Germinal center (tissue), 1 donor: ENCODE data around the gene TAGLN3.
"Not testable (repeated sequence)": the region's sequence is repeated elsewhere in the genome, so short reads cannot be mapped to it uniquely, and the experiment has no call there.

Experiments used
- DNase-seq: peaks from one replicate; pipeline ENCODE4 v3.0.0; 2012; ENCODE audit warnings: mixed read lengths, low spot score

The TAGLN3 gene

GRCh38 chr3:112010636-112011035, 11.9 kb downstream of the TAGLN3 start:
- DNase-seq, result no peak

GRCh38 chr3:112011376-112011940, 12.7 kb downstream of the TAGLN3 start:
- DNase-seq, result no peak

- DNase-seq, result no peak
These were observed 13.7 kb downstream of the TAGLN3 start for GRCh38 chr3:112012205-112012992.

DNA sequence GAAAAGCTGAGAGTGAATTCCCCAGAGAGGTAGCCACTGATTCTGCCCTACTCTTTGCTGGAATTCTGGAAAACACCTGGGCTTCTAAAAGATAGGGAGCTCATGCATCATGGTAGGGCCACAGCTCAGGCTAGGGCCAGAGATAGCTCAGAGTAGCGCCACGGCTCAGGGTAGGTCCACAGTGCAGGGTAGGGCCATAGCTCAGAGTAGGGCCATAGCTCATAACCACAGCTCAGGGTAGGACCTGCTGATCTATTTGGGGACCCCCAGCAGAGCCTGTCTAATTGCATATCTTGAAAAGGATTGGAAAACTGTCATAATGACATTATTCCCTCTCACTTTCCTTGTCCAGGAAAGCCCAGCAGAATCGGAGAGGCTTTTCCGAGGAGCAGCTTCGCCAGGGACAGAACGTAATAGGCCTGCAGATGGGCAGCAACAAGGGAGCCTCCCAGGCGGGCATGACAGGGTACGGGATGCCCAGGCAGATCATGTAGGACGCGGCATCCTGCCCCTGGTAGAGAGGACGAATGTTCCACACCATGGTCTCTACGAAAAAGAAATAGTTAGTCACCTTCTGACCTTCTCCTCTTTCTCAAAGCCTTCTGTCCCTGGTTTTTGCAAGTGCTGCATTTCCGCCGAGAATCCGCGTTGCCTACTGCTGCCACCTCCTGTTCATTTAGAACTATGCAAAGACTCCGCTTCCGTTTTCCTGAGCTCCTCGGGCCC, 14.5 kb downstream of the TAGLN3 start:
- DNase-seq, result peak; percentile 46

DNA sequence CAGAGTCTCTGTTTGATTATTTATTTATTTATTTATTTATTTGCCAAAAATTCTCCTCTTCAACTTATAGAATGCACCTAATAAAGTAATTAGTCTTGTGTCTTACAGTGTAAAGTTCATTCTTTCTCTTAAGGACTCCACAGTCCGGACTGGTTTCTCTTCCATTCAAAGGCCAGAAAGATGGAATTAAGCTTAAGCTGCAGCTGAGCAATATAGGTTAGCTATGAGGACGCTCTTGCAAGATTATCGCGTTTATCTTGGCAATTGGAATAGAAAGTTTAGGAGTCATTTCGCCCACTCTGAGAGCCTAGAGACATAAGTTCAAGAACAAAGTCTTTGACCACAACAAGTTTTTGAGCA, 15.0 kb downstream of the TAGLN3 start:
- DNase-seq, result no peak

- DNase-seq, result no peak
These were observed 18.4 kb downstream of the TAGLN3 start for GRCh38 chr3:112017091-112017490.

- DNase-seq, result no peak
These were observed 20.0 kb downstream of the TAGLN3 start for GRCh38 chr3:112018712-112019111.

GRCh38 chr3:112019716-112020115, 21.0 kb downstream of the TAGLN3 start:
- DNase-seq, result no peak

DNA sequence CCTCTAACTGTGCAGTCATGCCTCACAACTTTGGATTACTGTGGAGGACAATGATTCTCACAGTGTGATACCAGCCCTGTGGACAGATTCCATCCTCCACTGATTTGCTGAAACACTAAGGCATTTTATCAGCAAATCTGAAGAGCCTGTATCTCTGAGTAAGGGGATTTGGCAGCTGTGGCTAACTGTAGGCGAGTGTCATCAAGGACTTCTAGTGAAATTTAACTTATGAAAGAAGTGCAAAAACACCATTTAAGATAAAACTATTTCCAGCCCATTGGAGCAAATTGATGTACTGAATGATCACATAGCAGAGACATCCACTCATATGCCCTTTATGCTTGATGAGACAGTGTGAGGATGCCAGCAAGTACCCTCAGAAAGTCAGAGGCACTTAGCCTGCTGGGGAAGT, 22.0 kb downstream of the TAGLN3 start:
- DNase-seq, result no peak

DNA sequence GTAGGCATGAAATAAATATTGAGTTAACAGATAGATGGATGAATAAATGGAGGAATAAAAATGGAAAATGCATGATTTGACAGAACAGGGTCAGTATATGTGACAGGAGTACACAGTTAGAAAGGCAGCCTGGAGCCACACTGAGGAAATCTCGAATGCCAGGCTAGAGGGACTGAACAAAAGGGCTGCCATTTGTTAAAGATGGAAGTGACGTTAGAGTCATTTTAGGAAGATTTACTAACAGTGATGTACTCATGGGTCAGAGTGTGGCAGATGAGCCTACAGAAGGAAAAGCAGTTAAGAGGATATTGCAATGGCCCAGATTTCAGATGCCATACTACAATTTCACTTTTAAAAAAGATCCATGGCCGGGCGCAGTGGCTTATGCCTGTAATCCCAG, 28.4 kb downstream of the TAGLN3 start:
- no peak for DNase-seq

DNA sequence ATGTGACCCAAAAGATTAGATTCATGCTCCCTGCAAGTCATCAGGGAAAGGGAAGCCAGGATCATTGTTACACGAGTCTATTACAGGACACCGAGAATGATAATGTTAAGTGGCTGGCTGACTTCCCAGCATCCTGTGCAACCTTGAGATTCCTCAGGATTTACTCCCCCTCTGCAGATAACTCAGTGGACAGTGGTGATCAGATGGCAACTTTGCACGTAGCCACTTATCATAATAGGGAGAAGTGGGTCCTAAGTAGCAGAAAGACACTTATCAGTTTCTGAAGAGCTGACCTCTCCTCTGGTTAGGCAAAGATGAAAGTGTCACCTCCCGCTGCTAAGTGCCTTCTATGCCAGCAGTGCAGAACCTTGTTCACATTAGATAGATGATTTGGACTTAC, 29.1 kb downstream of the TAGLN3 start:
- no peak for DNase-seq

DNA sequence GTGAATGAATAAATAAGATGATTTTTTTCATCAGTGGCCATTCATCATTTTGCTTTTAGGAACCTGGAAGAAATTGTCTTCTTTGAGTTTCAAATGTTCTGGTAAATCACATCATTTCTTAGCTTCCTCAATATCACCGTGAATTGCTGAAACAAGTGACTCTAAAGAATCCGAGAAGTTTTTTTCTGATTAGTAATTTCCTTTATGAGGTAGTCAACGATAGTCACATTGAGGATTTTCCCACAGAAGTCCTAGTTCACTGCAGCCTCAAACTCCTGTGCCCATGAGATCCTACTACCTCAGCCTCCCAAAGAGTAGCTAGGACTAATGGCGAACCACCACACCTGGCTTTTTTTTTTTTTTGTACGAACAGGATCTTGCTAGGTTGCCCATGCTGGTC, 32.2 kb downstream of the TAGLN3 start:
- DNase-seq, result no peak

- DNase-seq, result no peak
These were observed 33.5 kb downstream of the TAGLN3 start for GRCh38 chr3:112032098-112032731.

DNA sequence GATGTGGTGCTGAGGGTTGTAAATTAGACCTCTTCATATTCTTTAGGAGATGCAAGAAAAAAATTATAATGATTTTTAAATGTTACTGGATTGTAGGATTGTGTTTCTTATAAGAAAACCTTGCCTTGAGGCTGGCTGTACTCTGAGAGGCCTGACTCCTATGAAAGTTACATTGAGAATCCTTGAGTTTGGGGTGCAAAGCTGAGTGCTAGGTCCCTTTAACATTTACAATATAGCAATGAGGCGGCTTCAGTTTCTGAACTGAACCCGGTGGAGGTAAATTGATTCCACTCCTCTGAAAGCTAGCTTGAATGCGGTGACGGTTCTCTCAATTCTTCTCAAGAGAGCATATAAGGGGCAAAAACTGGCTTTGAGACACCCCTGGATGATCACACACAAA, 35.7 kb downstream of the TAGLN3 start, which contains the start of gene TMPRSS7:
TSS of gene TMPRSS7 (plus strand) at position 301 of the 400 bp plus-strand sequence. CDS start 110 bp downstream, outside the sequence.
- DNase-seq, result no peak

GRCh38 chr3:112035241-112035640, 36.5 kb downstream of the TAGLN3 start:
- no peak for DNase-seq

GRCh38 chr3:112037194-112037593, 38.5 kb downstream of the TAGLN3 start:
- DNase-seq, result not testable (repeated sequence)

DNA sequence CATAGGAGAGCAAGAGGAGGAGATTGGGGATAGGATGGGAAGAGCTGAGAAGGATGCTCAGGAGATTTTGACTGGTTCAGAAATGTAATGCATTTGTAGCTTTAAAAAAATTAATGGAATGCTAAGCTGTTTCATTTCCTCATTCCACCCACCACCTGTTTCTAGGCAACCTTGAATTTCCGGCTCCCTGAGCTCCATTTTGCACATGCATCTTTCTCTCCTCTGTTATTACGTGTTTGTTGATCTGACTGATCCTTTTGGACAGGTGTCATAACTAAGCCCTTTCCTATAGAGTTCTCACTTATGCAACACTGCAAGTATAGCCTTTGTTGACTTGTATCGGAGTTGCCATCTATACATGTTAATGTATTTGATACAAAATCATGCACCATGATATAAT, 40.1 kb downstream of the TAGLN3 start:
- DNase-seq, result peak; percentile 31

DNA sequence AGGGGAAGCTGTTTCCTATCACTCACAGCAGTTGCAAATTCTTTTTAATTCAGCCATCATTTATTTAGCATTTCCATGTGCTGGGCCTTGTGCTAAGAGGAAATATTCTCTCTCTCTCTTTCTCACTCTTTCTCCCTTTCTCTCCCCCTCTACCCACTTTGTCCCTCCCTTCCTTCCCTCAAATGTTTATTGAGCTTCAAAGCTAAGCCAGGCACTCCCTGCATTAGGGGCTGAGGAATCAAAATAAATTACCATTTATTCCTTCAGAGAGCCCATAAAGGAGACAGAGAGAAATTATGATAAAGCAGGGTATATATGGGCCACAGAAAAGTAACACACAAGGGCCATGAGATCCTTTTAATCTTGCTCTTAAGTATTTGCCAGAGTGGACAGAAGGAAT, 42.6 kb downstream of the TAGLN3 start:
- no peak for DNase-seq

- DNase-seq, result no peak
These were observed 44.1 kb downstream of the TAGLN3 start for GRCh38 chr3:112042842-112043280.

DNA sequence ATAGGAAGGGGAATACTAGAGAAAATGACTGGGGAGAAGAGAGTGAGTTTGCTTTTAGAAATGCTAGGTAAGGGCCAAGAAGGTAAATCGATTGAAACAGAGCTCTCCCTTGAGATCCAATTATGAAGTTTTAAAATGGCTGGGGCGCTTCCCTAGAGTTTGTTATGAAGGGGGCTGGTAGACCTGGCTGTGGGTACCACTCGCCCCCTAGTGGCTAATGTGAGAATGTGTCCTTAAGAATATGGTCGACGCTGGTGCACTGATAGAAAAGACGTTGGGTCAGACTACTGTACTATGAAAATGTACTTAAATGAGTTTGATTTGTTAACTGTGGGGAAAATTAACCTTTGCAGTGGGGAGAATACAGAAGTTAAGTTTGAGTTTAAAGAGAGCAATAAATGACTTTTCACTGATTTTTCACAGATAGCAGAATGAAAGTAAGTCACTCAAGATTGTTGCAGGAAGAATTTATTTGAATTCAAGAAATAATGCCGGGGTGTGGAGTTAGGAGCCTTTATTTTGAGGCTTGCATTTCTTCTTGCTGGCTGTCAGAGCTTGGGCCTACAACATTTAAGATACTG, 45.0 kb downstream of the TAGLN3 start:
- DNase-seq, result peak; percentile 72

GRCh38 chr3:112046599-112046998, 47.9 kb downstream of the TAGLN3 start:
- no peak for DNase-seq

DNA sequence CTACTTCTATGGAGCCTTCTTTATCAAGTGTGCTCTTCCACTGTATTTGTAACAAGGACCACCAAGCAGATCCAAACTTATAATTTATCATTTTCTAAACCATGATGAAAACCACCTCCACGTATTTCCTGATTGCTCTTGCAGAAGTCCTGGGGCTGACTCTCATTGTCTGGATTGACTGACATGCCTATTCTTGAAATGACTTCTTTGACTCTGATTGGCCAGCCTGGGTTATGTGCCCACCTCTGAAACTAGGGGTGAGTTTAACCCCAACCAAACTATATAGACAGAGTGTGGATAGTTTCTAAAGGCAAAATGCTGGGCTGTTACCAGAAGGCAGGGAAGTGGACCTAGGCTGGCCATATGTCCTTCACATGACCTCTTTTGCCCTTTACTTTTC, 48.5 kb downstream of the TAGLN3 start:
- no peak for DNase-seq
